Activated CD4-positive, alpha-beta T cell treated with anti-CD3 and anti-CD28 coated beads, Interleukin-2, Interleukin-6, amounts not matched to agents 100 ng/mL and 50 ng/mL, durations not matched to agents 16 hours and 8 hours (primary cell): ENCODE results near the gene ANKRD31.
A peak's percentile ranks its signal among the peaks of the same experiment; 100 is the strongest.

Experiments used
- DNase-seq: peaks from one replicate; pipeline ENCODE4 v3.0.0-alpha.2; 2020

Gene ANKRD31

DNA sequence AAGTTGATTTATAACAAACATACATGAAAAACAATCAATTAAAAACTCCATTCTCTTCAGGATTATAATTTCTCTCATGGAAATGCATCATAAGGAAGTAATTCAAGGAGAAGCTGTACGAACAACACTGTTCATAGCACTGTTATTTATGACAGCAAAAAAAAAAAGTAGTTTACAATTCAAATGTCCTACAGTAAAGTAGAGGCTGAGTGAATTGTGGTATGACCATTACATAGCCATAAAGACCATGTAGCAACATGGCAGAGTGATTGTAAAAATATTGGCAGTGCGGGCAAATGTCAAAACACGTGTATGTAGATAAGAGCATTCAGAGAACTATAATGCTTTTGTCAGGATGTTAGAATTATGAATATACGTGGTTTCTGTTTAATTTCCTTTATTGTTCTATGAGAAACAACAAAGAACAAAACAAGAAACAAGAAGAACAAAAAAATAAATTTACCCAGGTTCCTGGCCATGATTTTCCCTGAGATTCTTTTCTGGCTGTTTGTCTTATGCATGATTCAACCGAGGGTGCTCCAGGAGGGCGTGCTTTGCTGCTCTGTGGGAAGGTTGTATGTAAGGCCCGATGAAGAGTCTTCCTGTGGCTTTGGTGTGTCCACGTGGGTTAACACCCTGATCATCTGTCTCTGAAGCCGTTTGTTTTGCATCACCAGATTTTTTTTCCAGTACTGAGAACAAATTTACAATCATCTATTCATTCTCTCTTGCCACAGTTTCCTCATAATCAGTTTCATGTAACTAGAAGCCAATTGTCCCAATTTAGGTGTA lies 213.1 kb downstream of the ANKRD31 start:
- peak; percentile 34 for DNase-seq

DNA sequence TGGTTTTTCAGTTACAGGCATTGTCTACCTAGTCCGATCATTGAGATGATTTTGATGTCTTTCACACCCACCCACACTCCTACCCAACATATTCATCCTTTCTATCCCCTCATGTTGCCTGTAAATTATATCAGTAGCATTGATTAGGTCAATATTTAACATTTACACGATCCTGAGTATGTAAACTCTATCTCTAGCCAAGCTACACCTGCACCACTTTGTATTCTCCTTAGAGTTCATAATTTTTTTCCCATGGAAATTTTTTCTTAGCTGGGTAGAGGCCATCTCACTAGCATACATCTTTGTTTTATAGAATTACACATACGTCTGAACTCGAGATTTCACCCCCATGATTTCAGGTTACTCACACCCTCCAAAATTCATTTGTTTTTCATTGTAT lies 214.9 kb downstream of the ANKRD31 start:
- DNase-seq: no peak

DNA sequence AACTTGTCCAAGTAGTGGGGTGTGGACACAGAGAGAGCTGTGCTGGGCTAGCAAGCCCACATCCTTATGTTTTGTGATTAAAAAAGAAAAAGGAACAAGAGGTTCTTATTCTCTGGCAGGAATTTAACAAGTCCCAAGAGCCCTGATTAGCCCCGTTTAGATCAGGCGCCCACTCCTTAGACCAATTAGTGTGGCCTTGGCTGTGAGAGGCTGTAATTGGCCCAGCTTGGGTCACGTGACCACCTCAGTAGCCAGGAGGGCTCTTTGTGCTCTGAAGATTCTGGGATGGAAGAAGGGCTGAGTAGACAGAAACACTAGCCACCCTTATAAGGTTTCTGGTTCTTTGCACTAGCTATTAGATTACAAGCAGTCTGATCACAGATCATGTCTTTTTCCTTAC lies 215.5 kb downstream of the ANKRD31 start:
- DNase-seq: no peak

DNA sequence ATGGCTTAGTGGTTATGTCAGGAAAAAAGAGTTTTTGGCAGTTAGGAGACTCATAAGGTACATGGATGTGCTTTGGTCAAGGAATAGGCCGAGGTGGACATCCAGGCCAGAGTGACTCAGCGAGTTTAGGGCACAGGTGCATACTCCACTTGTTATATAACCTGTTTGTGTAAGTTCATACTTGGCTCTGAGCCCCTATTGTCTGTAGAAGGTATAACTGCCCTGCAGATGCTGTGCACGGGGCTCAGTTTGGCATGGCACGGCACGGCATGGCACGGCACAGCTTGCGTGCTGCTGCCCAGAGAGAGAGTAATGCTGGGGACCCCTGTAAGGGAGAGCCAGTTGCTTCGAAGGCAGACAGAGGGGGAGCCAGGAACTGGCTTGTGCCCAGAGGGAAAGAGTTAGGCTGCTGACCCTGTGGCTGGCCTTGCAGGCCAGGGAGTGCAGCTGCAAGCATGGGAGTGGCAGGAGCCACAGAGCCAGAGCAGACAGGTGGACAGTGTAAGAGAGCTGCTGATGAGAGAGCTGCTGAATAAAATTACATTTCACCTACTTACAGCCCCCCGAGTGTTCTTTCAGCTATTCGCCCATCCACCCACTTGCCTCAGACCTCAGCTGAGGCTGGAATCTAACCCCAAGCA lies 216.5 kb downstream of the ANKRD31 start:
- DNase-seq: no peak

DNA sequence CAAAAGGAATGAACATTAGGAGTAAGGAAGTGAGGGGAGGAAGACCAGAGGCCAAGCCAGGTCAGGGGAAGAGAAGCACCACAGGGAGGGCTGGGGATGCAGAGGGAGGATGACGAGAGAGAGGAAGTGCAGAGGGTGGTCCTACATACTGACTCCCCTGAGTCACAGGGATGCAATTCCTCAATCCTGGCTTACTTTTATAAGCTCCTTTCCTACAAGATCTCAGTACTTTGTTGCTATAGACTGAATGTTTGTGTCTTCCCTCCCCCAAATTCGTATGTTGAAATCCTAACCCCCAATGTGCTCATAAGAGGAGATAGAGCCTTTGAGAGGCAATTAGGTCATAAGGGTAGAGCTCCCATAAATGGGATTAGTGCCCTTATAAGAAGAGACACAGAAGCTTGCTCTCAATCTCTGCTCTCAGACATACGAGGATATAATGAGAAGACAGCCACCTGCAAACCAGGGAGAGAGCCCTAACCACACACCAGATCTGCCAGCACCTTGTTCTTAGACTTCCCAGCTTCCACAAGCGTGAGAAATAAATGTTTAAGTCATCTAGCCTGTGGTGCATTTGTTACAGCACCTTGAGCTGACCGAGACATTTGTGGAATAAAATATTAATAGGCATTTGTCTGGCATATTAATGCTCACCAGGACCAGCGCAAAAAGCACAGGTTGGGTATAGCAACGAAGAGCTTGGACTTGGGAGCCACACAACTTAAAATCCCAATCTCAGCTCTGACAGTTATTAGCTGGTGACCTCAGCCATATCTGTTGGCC lies 217.7 kb downstream of the ANKRD31 start:
- no peak for DNase-seq
